Smooth muscle cell (in vitro differentiated cells): Measurements from ENCODE around the gene TIMMDC1. TPM values are rescaled to one million over a fixed set of nuclear protein-coding genes. Genes with fewer than 3 reads are reported as not detected.

ENCODE experiments used
- DNase-seq: peaks from one replicate; lab custom pipeline; 2025; ENCODE audit not compliant: unreplicated experiment; lab: John Stamatoyannopoulos, UW
- H2AFZ ChIP-seq: fragments of 200-600 bp; sonication (generic); 2 replicates; pipeline ENCODE4 v1.6.0; 2016; ENCODE audit warnings: antibody characterized with exemption, low read depth, mild to moderate bottlenecking
- H3F3A ChIP-seq: fragments of 200-600 bp; sonication (generic); 2 replicates; pipeline ENCODE4 v1.6.0; 2017; ENCODE audit warnings: antibody characterized with exemption, low read depth
- H3K27ac ChIP-seq: fragments of 200-600 bp; sonication (generic); 2 replicates; pipeline ENCODE4 v1.5.1; 2016; ENCODE audit warnings: low read depth, mild to moderate bottlenecking
- H3K27me3 ChIP-seq: fragments of 200-600 bp; sonication (generic); 2 replicates; pipeline ENCODE4 v1.6.1; 2016; ENCODE audit warnings: low read depth, mild to moderate bottlenecking
- H3K36me3 ChIP-seq: fragments of 200-600 bp; sonication (generic); 2 replicates; pipeline ENCODE4 v1.5.1; 2016; ENCODE audit warnings: low read depth
- H3K4me1 ChIP-seq: fragments of 200-600 bp; sonication (generic); 2 replicates; pipeline ENCODE4 v1.5.1; 2016; ENCODE audit warnings: low read depth
- H3K4me2 ChIP-seq: fragments of 200-600 bp; sonication (generic); 2 replicates; pipeline ENCODE4 v1.6.0; 2016; ENCODE audit warnings: mild to moderate bottlenecking
- H3K4me3 ChIP-seq: fragments of 200-600 bp; sonication (generic); 2 replicates; pipeline ENCODE4 v1.5.1; 2016; ENCODE audit warnings: mild to moderate bottlenecking
- H3K79me2 ChIP-seq: fragments of 200-600 bp; sonication (generic); 2 replicates; pipeline ENCODE4 v1.6.0; 2016; ENCODE audit warnings: low read depth, mild to moderate bottlenecking
- H3K9ac ChIP-seq: fragments of 200-600 bp; sonication (generic); 2 replicates; pipeline ENCODE4 v1.6.0; 2016; ENCODE audit warnings: low read depth
- H3K9me3 ChIP-seq: fragments of 200-600 bp; sonication (generic); replicated peaks from 2 replicates; pipeline ENCODE4 v1.5.1; 2016; ENCODE audit warnings: low read depth
- H4K20me1 ChIP-seq: fragments of 200-600 bp; sonication (generic); 2 replicates; pipeline ENCODE4 v1.6.0; 2016; ENCODE audit warnings: low read depth
- WGBS: methylation state at CpG from one replicate; pipeline ENCODE4 v1.1.7; 2016; ENCODE audit warnings: low lambda C conversion rate; 5-methylcytosine and 5-hydroxymethylcytosine counted together
- polyA plus RNA-seq: library from polyadenylated mRNA; unstranded; fragments of >200 nt; fragmentation: Nextera tagmentation; extraction: Ambion mirVana; gene quantifications from 2 replicates; pipeline ENCODE4 v1.2.1, GENCODE V29; 2016
- total RNA-seq: library from RNA; depleted of rRNA; stranded (reverse); fragments of >200 nt; gene quantifications from 2 replicates; pipeline ENCODE4 v1.2.3, GENCODE V29; 2014
- TF ChIP-seq, protein P1 (sequence below): fragments of 200-600 bp; sonication (generic); IDR thresholded peaks from 2 replicates; pipeline ENCODE4 v1.5.1; 2017; ENCODE audit warnings: borderline replicate concordance, mild to moderate bottlenecking, antibody characterized with exemption; ENCODE audit not compliant: insufficient read depth, poor library complexity, severe bottlenecking

Gene TIMMDC1
- total and polyA plus RNA-seq, 2 experiments from 2014 or later = 83.8 to 156 TPM

DNA sequence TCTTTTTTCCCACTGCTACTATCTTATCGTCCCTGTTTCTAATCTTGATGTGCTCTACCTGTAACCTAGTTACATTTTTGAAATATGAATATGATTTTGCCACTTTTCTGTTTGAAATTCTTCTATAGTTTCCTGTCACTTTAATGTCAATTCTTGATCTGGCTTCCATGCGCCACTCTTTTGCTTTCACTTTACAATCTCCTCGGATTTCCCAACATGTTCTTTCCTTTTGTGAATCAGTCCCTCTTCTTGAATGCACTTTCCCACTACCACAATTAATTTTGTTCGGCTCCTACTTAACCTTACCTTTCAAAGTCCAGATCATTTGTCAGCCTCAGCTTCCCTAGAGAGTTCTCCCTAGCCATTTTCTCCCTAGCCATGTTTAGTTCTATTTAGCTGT lies 8.3 kb downstream of the TIMMDC1 start:
- TF ChIP-seq, protein P1, sequence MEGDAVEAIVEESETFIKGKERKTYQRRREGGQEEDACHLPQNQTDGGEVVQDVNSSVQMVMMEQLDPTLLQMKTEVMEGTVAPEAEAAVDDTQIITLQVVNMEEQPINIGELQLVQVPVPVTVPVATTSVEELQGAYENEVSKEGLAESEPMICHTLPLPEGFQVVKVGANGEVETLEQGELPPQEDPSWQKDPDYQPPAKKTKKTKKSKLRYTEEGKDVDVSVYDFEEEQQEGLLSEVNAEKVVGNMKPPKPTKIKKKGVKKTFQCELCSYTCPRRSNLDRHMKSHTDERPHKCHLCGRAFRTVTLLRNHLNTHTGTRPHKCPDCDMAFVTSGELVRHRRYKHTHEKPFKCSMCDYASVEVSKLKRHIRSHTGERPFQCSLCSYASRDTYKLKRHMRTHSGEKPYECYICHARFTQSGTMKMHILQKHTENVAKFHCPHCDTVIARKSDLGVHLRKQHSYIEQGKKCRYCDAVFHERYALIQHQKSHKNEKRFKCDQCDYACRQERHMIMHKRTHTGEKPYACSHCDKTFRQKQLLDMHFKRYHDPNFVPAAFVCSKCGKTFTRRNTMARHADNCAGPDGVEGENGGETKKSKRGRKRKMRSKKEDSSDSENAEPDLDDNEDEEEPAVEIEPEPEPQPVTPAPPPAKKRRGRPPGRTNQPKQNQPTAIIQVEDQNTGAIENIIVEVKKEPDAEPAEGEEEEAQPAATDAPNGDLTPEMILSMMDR = no peak
- Histone ChIP-seq H3K27me3 (no peaks in the 10 kb centered on the region), H3K79me2 (peaks cover 15% of the 10 kb centered on the region), H3K9ac (no peak overlapping the region), H3K4me2 (no peak overlapping the region), H3K4me1 (no peaks in the 10 kb centered on the region), H3K4me3 (no peak overlapping the region), H3K9me3 (no peaks in the 10 kb centered on the region), H3K36me3 (peaks cover 5% of the 10 kb centered on the region), H2AFZ (no peak overlapping the region), H3K27ac (no peak overlapping the region), H4K20me1 (peaks cover 17% of the 10 kb centered on the region), H3F3A (no peaks in the 10 kb centered on the region)
- 97% methylated on average over 4 of the region's 4 CpGs for WGBS
- no peak for DNase-seq

- no peaks in the 10 kb centered on the region for H3F3A ChIP-seq
- no peak overlapping the region for H3K27ac ChIP-seq
- H3K9me3 ChIP-seq = no peaks in the 10 kb centered on the region
- 94% methylated on average over 2 of the region's 2 CpGs for WGBS
- no peaks in the 10 kb centered on the region for H3K27me3 ChIP-seq
- no peak overlapping the region for H3K4me2 ChIP-seq
- peaks cover 17% of the 10 kb centered on the region for H4K20me1 ChIP-seq
- H3K4me3 ChIP-seq = no peak overlapping the region
- no peak overlapping the region for H2AFZ ChIP-seq
- TF ChIP-seq, protein P1 = no peak
- H3K9ac ChIP-seq = no peak overlapping the region
- DNase-seq = no peak
- H3K36me3 ChIP-seq = peaks cover 5% of the 10 kb centered on the region
- no peaks in the 10 kb centered on the region for H3K4me1 ChIP-seq
- peaks cover 10% of the 10 kb centered on the region for H3K79me2 ChIP-seq
These were observed 9.1 kb downstream of the TIMMDC1 start for GRCh38 chr3:119507404-119507803.

DNA sequence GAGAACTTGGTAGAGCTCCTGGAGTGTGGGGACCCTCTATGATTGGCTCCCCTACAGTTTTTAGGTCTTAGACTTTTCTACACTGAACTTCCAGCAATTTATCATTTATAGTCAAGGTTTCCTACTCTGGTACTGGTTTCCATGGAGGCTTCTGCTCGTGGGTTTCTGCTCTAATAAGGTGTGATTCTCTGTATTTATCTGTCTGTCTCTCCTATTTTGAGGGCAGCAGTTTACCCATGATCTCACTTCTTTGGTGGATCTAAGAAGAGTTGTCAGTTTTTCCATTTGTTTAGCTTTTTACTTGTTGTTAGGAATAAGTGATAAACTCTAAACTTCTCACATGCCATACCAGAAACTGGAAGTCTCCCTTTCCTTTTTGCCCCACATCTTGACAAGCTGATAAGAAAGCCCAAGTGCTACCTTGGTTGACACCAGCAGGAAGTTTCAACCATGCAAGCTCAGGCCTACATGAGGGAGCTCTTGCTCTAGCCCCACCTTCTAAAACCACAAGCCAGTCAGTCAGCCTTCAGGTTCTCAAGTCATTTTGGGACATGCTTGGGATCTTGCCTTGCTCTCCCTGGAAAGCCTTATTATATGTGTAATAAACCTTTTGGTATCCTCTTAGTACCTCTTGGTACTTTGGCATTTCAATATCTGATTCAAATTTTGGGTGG lies 10.0 kb downstream of the TIMMDC1 start:
- H3K9ac ChIP-seq = no peak overlapping the region

More for the DNA sequence above, 10.0 kb downstream of the TIMMDC1 start:
- no peaks in the 10 kb centered on the region for H3F3A ChIP-seq
- TF ChIP-seq, protein P1 = no peak
- DNase-seq = no peak
- WGBS = 90% methylated on average over 1 of the region's 1 CpG
- H2AFZ ChIP-seq = no peak overlapping the region
- H3K4me3 ChIP-seq = no peak overlapping the region
- no peaks in the 10 kb centered on the region for H3K4me1 ChIP-seq
- H4K20me1 ChIP-seq = peaks cover 17% of the 10 kb centered on the region
- no peaks in the 10 kb centered on the region for H3K9me3 ChIP-seq
- peaks cover 10% of the 10 kb centered on the region for H3K79me2 ChIP-seq
- H3K27me3 ChIP-seq = no peaks in the 10 kb centered on the region
- H3K36me3 ChIP-seq = peaks cover 5% of the 10 kb centered on the region
- no peak overlapping the region for H3K4me2 ChIP-seq
- no peak overlapping the region for H3K27ac ChIP-seq
